ENCODE data around the gene ITM2C.

Gene ITM2C

GRCh38 chr2:230903231-230904150 lies 38.7 kb downstream of the ITM2C start:
- peaks cover 48% of the 10 kb centered on the region for H3K4me1 Mint-ChIP-seq
- H3K27me3 Mint-ChIP-seq, result peaks cover 8% of the 10 kb centered on the region
- peaks cover 5% of the 10 kb centered on the region for H3K36me3 Mint-ChIP-seq
- no peak overlapping the region for H3K4me3 Mint-ChIP-seq
- H3K9me3 Mint-ChIP-seq, result no peaks in the 10 kb centered on the region
- no peak overlapping the region for H3K27ac Mint-ChIP-seq

GRCh38 chr2:230904856-230905447 lies 40.2 kb downstream of the ITM2C start:
- peaks cover 56% of the 10 kb centered on the region for H3K4me1 Mint-ChIP-seq
- peak overlapping the region; percentile 69 for H3K4me3 Mint-ChIP-seq
- H3K27ac Mint-ChIP-seq, result peak overlapping the region; percentile 83

DNA sequence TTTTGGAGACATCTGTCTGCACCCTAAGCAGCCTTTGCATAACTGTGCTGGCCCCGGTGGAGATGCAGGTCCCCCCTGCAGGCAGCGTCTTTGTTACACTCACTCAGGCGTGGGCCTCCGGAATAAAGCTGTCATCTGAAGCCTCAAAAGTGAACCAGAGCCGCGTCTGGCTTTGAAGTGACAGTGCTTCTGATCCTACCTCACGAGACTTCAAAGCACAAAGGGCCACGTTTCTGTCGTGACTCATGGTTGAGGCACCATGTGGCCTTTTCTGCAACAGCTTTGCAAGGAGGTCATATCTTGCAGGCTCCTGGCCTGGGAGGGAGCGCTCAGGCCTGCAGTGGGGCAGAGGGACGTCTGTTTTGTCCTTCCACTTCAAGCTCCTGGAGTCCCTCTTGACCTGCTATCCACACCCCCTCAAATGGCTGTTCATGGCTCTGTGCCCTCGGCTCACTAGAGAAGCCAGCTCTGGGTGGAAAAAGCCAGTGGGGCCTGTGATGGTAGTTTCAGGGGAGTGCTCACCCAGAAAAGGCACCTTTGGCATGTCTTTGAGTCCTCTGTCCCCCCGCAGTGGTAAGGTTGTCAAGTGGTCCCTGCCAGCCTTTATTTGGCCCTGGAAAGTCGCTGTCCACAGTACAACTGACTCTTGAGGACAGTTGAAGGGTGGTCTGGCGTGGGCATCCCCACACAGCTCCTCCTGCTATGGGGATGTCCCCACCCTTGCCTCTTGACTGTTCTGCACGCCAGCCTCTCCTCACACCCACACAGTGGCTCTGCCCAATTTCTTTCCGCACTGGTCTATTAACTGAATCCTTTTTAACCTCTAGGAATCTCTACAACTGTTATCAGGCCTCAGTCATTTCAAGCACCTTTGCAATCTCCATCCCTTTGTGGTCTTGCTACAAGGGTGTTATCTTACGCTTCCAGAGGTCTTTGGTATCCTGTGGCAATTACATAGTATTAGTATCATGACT lies 41.0 kb downstream of the ITM2C start:
- Mint-ChIP-seq H3K9me3 (no peaks in the 10 kb centered on the region), H3K36me3 (peaks cover 16% of the 10 kb centered on the region), H3K4me1 (peaks cover 62% of the 10 kb centered on the region), H3K27ac (peak overlapping the region; percentile 88), H3K4me3 (peak overlapping the region; percentile 71), H3K27me3 (peaks cover 3% of the 10 kb centered on the region)

More at GRCh38 chr2:230904856-230905447, 40.2 kb downstream of the ITM2C start:
- no peaks in the 10 kb centered on the region for H3K9me3 Mint-ChIP-seq
- peaks cover 10% of the 10 kb centered on the region for H3K36me3 Mint-ChIP-seq
- peaks cover 6% of the 10 kb centered on the region for H3K27me3 Mint-ChIP-seq

- H3K4me3 Mint-ChIP-seq, result peak overlapping the region; percentile 71
- no peaks in the 10 kb centered on the region for H3K27me3 Mint-ChIP-seq
- H3K27ac Mint-ChIP-seq, result peak overlapping the region; percentile 88
- H3K36me3 Mint-ChIP-seq, result peaks cover 16% of the 10 kb centered on the region
- H3K4me1 Mint-ChIP-seq, result peaks cover 68% of the 10 kb centered on the region
- no peaks in the 10 kb centered on the region for H3K9me3 Mint-ChIP-seq
These were observed 41.9 kb downstream of the ITM2C start for GRCh38 chr2:230906471-230907230.

DNA sequence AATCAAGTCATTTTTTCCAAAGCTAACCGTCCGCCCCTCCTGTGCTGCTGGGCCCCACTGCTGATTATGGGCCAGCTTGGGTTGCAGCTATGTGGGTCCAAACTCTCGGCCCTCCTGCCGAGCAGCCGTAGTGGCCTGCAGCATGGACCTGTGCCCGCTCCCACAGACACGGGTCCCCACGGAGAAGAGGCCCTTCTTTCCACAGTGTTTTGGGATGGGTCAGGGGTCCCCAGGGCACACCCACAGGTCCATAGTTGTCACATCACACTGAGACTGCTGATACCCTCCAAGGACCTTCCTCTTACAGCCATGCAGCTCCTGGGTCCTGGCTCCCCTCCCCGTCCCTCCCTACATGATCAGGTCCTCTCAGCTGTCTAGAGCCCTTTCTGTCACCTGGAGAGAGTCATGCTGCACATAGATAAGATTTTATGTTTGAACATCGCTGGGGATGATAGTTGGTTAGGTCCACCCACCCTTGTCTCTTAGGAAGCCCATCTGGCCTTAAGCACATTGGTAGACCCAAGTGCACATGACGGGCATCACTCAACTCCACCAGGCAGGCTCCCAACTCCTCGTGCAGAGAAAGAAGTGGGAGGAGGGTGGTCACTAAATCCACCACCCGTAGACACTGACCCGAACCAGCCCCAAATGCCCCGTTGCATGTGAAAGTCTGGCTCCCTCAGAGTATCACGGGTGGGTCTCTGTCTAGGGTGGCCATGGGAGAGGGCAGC lies 42.8 kb downstream of the ITM2C start:
- peaks cover 64% of the 10 kb centered on the region for H3K4me1 Mint-ChIP-seq
- H3K27me3 Mint-ChIP-seq, result no peaks in the 10 kb centered on the region

GRCh38 chr2:230908092-230908594 lies 43.4 kb downstream of the ITM2C start:
- H3K27ac Mint-ChIP-seq, result peak overlapping the region; percentile 87
- H3K9me3 Mint-ChIP-seq, result no peaks in the 10 kb centered on the region
- H3K4me1 Mint-ChIP-seq, result peaks cover 59% of the 10 kb centered on the region
- H3K4me3 Mint-ChIP-seq, result peak overlapping the region; percentile 63
- peaks cover 16% of the 10 kb centered on the region for H3K36me3 Mint-ChIP-seq
- no peaks in the 10 kb centered on the region for H3K27me3 Mint-ChIP-seq

More for the DNA sequence above, 42.8 kb downstream of the ITM2C start:
- Mint-ChIP-seq H3K36me3 (peaks cover 16% of the 10 kb centered on the region), H3K27ac (peak overlapping the region; percentile 35), H3K9me3 (no peaks in the 10 kb centered on the region), H3K4me3 (peak overlapping the region; percentile 7)

GRCh38 chr2:230908595-230909191 lies 44.0 kb downstream of the ITM2C start:
- peaks cover 19% of the 10 kb centered on the region for H3K36me3 Mint-ChIP-seq
- H3K27me3 Mint-ChIP-seq, result no peaks in the 10 kb centered on the region
- no peaks in the 10 kb centered on the region for H3K9me3 Mint-ChIP-seq
- H3K4me1 Mint-ChIP-seq, result peaks cover 62% of the 10 kb centered on the region
- H3K27ac Mint-ChIP-seq, result peak overlapping the region; percentile 87
- H3K4me3 Mint-ChIP-seq, result peak overlapping the region; percentile 63

DNA sequence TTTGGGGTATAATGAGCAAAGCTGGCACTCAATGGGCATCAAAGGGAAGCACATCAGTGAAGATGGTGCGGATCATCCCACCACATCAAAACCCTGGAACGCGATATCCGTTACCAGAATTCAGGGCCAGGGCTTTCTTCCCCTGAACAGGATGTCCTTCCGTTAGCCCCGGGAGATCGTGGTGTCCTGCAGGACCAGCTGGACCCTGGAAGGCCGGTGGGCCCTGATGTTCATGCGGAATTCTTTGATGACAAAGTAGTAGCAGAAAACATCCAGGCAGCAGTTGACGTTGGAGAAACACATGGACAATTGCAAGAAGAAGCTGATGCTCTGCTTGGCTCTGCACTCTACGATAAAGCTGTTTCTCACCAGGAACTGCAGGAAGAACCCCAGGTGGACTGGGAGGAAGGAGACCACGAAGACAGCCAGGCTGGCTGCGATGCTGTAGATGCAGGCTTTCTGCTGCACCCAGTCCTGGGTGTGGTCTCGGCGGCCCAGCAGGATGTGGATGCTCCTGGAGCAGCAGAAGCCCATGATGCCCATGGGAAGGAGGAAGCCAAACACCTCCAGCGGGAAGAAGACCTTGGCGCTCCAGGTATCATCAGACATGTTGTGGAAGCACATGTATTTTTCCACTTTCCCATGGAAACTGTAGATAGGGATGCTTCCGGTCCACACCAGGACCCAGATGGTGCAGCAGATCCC lies 45.3 kb downstream of the ITM2C start:
- Mint-ChIP-seq H3K36me3 (peaks cover 21% of the 10 kb centered on the region), H3K4me3 (no peak overlapping the region), H3K27ac (peak overlapping the region; percentile 86), H3K27me3 (no peaks in the 10 kb centered on the region), H3K4me1 (peaks cover 62% of the 10 kb centered on the region), H3K9me3 (no peaks in the 10 kb centered on the region)

- no peaks in the 10 kb centered on the region for H3K9me3 Mint-ChIP-seq
- H3K27ac Mint-ChIP-seq, result no peak overlapping the region
- H3K4me3 Mint-ChIP-seq, result no peak overlapping the region
- no peaks in the 10 kb centered on the region for H3K27me3 Mint-ChIP-seq
- H3K36me3 Mint-ChIP-seq, result peaks cover 22% of the 10 kb centered on the region
- H3K4me1 Mint-ChIP-seq, result peaks cover 57% of the 10 kb centered on the region
These were observed 45.9 kb downstream of the ITM2C start for GRCh38 chr2:230910546-230911177.

GRCh38 chr2:230912046-230912445 lies 47.3 kb downstream of the ITM2C start:
- Mint-ChIP-seq H3K27me3 (no peaks in the 10 kb centered on the region), H3K36me3 (peaks cover 20% of the 10 kb centered on the region)

DNA sequence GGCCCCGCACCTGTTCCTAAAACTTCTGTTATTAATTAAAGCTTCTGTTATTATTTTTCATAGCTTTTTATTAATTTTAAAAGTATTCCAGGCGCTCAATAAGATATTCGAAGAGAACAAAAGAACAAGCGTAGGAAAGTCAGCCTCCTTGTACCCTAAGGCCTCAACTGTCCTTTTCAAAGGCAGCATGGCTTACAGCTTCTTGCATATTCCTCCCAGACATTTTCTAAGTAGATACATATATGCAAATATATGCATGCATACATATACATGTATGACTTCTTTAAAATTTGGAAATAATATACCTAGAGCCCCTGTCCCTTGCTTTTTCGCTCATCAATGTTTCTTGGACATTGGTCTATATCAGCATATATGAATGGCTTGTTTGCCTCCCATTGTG lies 48.0 kb downstream of the ITM2C start:
- Mint-ChIP-seq H3K36me3 (peaks cover 20% of the 10 kb centered on the region), H3K27ac (no peak overlapping the region), H3K4me1 (peaks cover 63% of the 10 kb centered on the region), H3K4me3 (no peak overlapping the region), H3K27me3 (no peaks in the 10 kb centered on the region), H3K9me3 (no peaks in the 10 kb centered on the region)

More at GRCh38 chr2:230912046-230912445, 47.3 kb downstream of the ITM2C start:
- no peaks in the 10 kb centered on the region for H3K9me3 Mint-ChIP-seq
- H3K27ac Mint-ChIP-seq, result no peak overlapping the region
- no peak overlapping the region for H3K4me3 Mint-ChIP-seq
- H3K4me1 Mint-ChIP-seq, result peaks cover 58% of the 10 kb centered on the region

DNA sequence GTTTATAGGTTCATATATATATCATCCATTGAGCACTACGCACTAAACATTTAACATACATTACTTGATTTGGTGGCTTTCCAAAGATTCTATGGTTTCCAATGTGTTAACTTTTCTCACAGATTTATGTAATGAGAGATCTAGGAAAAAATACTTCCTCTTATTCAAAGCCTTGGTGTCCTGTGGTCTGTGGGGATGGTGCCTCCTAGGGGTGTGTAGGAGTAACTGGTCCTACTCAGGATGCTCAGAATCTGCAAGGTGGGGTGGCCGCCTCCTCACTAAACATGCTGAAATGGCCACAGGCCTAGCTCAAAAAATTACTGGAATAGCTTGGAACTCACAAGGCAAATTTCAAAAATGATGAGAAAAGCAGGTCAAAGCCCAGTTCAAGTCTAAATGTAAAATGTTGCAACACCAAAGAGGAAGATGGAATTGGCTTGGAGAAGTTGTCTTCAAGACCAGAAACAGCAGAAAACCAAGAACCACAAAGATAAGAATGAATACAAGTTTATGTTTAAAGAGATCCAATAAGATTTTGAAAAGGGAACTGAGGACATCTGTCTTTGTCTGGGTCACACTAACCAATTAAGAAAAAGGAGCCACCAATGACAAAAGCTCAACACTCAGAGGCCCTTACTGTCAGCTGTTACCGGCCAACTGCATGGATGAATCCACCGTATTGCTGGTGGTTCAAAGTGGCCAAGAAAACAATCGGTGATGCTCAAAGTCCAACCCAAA lies 48.8 kb downstream of the ITM2C start:
- peaks cover 66% of the 10 kb centered on the region for H3K4me1 Mint-ChIP-seq

More for the DNA sequence above, 48.8 kb downstream of the ITM2C start:
- Mint-ChIP-seq H3K36me3 (peaks cover 18% of the 10 kb centered on the region), H3K27ac (peak overlapping the region; percentile 59), H3K4me3 (no peak overlapping the region), H3K27me3 (no peaks in the 10 kb centered on the region), H3K9me3 (no peaks in the 10 kb centered on the region)
